ENCODE measurements around the gene KCNC2.
"Not testable (repeated sequence)": the region's sequence is repeated elsewhere in the genome, so short reads cannot be mapped to it uniquely, and the experiment has no call there.

Gene KCNC2

DNA sequence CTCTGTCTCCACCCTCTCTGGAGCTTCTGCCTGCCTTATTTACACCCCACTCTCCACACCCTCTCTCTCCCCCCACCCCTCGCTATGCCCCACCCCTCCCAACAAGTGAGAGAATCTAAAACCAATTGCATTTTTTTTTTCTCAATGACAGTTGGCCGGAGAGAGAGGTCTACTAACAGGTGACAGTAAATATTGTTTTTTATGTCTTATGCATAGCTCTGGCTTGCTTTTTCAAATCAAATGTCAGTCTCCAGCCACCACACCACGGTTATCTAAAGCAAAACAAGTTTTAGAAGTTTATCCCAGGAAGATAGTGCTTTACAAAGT lies at the start of gene KCNC2:
KCNC2 (minus strand) TSS at position 28 of the 327 bp plus-strand sequence.
- DNase-seq = no peak

DNA sequence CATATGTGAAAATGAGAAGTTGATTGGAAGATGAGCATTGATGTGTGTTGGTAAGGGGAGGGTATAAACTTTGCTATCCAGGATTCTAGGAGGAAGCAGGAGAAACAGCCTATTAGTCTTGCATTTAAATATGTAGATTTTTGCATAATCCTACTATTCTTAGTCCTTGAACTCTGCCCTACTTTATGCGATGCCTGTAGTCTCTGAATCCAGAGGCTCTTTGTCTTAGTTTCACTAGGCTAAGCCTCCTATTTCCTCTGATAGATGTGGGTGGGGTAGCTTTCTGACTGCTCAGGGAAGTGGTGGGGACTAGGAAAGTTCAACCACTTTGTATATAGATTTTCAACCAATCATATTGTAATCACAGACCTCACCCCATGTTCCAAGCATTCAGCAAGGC lies 49.5 kb upstream of the KCNC2 start:
- no peak for DNase-seq

DNA sequence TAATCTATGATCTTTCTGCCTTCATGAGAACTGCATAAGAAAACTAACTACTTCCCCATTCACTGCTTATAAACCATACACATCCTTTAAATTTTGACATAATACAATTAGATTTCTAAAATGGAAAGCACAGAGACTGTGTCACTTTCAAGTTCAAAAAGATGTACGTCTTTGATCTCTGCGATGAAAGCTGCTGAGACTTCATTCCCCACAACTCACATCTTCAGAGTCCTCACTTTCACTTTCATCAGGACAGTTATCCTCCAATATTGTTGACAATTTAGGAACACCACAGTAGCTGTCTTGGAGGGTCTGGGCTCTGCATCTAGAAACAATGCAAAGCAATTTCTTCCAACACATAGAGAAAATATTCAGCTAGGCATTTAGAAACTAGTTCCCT lies 47.9 kb upstream of the KCNC2 start:
- peak in 3 of 6 experiments; percentile 11 to 53 (median 32) for DNase-seq

DNA sequence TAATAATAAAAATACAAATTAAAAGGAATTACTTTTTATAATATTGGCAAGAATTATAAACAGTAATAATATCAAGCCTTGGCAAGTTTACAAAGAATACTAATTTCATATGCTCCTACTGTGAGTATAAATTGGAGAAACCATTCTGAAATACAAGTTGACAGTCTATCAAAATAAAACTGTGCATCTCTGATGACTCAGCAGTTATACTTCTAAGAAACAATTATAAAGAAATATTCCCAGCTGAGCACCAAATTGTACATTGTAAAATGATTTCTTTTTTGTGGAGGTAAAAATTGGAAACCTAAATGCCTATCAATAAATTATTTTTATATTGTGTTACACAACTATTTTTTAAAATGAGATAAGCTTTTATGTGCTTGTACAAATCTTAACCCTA lies 35.5 kb upstream of the KCNC2 start:
- no peak for DNase-seq

DNA sequence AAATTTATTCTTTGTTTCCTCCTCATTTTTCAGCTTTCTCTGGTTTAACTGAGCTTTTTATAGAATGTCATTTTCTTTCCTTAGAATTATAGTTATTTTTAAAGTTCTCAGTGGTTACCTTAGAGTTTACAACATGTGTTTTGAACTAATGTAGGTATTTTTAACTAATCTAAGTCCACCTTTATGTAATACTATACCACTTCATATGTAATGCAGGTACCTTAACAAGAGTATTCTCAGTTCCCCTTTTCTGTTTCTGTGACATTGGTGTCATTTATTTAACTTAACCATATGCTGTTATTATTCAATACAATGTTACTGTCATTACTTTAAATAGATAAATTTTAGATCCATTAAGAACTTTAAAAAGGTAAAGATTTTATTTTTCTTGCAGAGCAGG lies 30.3 kb upstream of the KCNC2 start:
- no peak for DNase-seq

DNA sequence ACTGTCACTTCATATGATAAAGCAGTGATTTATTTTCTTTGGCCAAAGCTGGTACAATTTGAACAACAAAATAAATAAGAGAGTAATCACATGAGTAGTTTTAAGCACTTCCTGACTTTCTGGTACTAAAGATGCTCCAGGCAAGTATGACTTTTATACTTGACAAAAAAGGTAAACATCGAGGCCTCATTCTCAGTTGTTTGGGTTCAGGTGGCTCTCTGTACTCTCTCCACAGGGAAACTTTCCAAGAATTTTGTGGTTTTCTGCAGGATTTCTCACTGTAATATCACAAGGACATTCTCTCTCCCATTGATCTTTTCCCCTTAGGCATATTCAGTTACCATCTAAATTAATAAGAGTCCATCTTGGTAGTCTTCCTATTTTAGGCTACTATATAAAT lies 26.6 kb upstream of the KCNC2 start:
- no peak for DNase-seq

DNA sequence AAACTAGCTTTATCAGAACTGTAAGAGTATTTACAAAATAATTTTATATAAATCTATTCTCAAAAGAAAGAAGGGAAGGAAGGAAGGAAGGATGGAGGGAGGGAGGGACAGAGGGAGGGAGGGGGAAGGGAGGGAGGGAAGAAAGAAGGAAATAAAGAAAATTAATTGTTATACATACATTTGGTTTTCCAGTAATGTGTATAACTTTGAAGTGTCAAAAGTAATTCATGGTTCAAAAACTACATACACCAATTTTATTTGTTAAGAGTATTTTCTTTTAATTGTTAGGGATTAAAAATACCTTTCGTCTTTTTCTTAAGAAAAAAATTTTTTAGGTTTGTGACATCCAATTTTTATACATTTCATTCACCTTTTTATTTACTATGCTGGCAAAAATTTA lies 17.5 kb upstream of the KCNC2 start:
- no peak for DNase-seq

DNA sequence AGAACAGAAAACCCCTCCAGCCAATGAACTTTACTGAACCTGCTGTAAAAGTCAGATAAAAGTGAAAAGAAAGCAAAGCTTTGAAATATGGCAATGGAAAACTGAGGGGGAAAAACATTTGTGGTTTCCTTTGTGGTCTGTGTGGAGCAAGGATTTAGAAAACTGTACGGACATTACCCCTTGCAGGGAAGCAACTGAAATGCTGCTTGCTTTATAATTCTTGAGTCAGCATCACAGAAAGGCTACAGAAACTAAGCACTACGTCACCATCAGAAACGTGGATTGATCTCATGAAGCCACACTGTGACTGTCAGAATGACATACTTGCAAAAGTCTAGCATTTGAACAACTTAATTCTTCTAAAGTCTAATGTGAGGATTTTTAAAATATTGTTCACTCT lies 2.4 kb upstream of the KCNC2 start:
- no peak for DNase-seq

DNA sequence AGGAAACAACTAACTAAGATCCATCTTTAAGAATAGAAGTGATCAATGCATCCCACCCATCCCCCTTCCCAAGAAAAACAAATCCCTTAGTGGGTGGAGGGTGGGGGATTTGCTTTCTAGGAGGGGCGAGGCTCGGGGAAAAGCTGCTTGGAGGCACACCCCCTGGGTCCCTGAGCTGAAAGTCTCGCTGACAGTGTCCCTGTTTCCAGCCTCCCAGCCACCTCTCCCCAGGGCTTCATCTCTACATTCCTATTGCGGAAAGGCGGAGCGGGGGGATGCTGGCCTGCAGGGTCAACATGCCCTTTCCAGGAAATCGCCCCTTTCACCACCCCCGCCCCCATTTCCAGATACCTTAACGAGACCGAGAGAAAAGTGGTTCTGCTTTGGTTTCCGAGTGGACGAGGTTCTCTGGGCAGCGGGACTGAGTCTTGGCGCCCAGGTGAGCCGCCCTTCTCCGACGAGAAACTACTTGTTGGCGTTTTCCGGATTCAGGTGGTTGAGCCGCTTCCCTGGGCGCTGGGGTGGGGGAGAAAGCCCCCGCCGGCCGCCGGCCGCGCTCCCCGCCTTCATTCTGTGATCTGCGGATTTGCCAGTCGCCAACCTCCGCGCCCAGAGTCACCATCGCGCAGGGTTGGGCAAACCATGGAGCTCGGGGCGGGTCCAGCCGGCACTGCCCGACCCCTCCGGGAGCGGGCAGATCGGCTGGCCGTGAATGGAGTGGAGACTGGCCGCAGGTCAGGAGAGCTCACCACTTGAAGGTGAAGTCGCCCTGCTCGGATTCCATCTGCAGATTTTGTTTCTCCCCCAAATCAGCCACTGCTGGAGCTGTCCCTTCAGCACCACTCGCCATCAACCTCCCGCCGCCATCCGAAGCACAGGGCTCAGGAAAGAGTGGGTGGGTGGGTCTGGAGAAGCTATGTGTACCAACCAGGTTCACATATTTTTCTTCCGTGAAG lies 505 bp downstream of the KCNC2 start:
- peak in 1 of 6 experiments; percentile 3 for DNase-seq

DNA sequence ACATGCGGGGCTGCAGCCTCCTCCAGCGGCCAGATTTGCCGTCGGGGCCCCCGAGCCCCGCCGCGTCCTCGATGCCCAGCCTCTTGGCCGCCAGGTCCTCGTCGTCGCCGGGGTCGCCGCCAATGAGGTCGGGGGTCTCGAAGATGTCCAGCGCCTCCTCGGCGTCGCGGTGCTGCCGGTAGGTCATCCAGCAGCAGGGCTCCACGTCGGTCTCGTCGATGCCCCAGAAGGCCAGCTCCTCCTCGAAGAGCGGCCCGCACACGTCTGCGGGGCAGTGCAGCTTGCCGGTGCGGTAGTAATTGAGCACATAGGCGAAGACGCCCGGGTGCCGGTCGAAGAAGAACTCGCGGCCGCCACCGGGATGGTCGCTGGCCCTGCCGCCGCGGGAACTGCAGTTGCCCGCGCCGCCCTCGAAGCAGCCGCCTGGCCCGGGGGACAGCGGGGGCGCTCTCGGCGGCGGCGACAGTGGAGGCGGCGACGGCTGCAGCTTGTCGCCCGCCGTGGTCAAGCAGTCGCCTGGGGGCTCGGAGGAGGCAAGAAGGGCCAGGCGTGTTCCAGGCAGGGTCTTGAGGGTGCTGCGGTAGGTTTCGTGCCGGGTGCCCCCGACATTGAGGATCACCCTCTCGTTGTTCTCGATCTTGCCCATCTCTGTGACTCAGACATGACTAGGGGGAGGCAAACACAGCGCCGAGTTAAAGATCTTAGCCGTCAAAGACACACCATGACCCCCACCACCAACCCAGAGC lies 2.1 kb downstream of the KCNC2 start:
- DNase-seq = no peak

DNA sequence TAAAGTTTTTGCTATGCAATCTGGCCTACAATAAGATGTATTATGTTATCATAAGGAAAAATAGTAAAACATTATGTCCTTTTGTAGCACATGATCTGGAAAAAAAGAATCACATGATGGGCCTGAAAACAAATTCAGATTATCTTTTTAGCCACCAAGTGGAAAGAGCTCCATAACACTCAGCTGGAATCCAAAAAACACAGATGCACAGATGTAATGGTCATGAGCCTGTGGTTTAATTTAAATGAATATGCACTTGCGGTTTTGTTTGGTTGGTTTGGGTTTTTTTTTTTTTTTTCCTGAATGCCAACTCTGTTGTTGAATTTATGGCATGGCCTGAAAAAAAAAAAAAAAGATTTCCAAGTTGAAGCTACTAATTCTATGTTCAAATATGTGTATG lies 4.1 kb downstream of the KCNC2 start:
- DNase-seq = no peak

DNA sequence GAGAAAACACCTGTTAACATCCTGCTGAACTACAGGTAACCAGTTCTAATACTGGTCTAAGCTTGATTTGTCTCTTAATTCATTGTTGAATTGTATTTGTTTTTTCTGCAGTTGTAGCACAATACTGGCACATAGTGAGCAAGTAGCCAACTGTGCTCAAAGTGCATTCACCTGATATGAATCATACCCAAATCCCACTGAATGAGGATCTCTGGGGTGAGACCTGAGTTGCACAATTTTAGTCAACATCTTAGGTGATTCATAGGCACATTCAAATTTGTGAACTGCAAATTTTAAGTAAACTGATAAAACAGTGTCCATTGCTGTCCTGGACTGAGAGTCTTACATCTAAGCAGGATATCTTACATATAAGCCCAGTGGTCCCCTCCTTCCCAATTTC lies 12.8 kb downstream of the KCNC2 start:
- DNase-seq = no peak

DNA sequence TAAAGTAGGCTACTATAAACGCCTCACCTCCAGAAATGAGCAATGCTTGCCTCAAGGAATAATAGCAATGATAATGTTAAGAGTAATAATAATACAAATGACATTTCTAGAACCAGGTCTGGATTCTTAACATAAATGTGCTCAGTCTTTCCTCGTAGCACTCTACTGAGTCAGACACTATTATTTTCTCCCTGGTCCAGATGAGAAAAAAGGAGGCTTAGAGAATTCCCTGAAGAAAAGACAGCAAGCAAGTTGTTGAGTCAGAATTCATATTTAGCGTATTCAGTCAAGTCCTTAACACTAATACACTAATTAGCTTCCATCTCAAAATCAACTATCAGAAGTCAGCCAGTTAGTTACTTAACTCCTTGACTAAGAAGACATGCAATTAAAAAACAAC lies 13.2 kb downstream of the KCNC2 start:
- no peak for DNase-seq

DNA sequence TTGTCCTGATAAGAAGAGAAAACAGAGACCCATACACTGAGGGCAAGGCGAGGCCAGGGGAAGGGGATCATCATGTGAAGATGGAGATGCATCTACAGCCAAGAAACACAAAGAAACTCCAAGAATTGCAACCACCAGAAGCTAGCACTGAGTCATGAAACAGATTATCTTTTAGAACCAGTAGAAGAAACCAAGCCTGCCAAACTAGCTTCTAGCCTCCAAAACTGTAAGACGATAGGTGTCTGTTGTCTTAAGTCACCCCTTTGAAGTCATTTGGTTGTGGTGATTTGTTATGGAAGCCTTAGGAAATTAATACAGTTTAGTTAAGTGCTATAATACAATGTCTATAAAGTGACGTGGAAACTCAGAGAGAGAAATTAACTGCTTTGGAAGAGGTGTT lies 15.4 kb downstream of the KCNC2 start:
- DNase-seq = no peak

DNA sequence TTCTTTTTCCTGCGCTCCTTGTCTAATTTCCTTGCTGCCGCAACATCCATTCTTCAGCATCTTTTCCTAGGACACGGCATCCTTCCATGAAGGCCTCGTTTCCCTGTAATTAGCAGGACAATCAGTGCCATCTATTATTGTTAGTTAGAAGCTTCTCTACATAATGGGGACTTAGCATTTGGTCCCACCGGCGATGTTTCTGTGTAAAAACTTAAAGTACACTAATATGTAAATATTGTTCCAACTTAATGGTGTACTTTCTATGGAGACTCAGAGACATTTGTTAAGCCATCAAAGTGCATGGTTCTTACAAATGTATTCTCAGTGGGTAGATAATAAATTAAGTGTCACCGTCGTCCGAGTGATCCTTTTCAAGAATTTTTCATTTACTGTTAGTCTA lies 17.4 kb downstream of the KCNC2 start:
- no peak for DNase-seq

DNA sequence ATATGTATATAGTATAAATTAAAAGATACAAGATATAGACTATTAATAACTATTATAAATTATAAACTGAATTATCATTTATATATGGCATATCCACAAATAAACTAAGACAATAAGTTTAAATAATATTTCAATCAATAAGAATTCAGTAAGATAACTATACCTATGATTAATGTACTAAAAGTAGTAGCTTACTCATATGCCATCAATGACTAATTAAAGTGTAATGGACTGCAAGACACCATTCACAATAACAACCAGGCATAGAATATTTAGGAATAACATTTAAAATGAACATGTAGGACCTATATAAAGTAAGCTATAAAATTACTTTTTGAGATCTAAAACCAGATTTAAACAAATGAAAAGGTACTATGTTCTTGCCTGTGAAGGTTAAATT lies 18.8 kb downstream of the KCNC2 start:
- no peak for DNase-seq

DNA sequence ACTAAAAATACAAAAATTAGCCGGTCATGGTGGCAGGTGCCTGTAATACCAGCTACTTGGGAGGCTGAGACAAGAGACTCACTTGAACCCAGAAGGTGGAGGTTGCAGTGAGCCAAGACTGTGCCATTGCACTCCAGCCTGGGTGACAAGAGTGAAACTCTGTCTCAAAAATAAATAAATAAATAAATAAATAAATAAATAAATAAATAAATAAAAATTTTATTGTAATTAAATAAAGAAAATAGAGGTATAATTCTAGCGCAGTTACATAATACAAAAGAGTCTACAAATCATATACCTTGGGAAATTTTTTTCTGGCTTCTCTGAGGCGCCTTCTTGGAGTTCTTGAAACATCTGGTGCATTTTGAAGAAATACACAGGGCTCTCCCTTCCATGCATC lies 23.8 kb downstream of the KCNC2 start:
- DNase-seq = not testable (repeated sequence)

DNA sequence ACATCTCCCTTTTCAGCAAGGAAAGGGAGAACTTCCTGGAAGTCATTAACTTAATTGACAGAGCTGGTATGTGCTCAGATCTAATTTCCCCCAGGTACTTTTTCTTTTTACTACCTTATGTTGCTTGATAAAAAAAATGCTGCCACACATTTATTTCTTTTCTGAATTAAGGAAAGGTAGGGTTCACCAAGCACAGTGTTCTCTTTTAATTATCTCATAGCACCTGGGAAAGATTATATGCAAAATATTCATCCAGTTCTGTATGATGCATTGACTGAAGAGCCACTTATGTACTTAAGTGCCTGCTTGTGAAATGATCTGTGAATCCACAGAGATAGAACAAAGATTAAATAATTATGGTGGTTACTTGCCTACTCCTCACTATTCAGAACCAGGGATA lies 25.1 kb downstream of the KCNC2 start:
- DNase-seq = no peak

DNA sequence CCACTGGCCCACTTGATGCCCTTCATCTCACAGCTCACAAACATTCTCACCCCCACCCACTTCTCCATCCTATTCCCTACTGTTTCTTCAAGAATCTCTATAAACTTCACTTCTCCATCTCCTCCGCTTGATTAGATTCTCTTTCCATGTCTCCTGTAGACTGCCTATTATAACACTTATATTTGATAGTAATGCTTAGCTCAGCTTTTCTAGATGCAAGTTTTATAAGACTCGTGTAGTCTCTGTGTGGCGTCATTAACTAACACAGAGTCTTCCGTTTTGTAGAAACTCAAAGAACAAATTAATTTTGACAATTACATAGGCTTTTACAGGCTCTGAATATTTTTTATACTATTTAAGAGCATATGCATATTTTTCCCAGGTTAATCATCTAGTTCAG lies 25.7 kb downstream of the KCNC2 start:
- no peak for DNase-seq

DNA sequence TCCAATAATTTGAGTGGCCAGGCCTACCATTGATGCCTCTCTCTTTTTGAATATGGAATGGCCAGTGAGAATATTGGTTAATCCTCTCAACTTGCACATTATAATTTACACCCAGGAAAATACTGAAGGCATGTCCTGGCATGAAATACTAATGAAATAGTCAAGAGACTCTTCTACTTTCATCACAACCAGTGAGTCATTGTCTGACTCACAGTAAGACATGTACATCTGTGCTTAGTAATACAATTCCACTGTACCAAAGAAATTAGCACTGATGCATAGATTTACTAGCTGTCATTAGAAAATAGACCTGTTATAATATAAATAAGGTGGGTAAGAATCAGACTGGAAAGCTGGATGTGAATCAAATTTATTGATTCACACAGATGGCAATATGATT lies 31.6 kb downstream of the KCNC2 start:
- no peak for DNase-seq

DNA sequence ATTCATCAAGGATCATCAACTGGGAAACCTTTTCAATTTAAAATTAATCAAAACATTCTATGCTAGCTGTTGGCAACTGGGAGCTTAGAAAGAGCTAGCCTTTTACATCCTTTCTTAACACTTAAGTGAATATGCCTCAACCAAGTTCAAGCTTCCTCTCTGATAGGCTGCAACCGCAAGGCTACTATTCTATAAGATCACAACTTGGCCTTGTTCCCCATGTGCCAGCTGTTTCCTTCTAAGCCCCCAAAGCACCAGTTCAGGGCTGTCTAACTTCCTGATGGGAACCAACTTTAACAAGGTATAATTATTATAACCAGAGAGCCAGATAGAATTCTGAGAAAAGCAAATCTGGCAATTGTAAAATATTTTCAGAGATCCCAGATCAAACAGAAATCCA lies 37.0 kb downstream of the KCNC2 start:
- no peak for DNase-seq

DNA sequence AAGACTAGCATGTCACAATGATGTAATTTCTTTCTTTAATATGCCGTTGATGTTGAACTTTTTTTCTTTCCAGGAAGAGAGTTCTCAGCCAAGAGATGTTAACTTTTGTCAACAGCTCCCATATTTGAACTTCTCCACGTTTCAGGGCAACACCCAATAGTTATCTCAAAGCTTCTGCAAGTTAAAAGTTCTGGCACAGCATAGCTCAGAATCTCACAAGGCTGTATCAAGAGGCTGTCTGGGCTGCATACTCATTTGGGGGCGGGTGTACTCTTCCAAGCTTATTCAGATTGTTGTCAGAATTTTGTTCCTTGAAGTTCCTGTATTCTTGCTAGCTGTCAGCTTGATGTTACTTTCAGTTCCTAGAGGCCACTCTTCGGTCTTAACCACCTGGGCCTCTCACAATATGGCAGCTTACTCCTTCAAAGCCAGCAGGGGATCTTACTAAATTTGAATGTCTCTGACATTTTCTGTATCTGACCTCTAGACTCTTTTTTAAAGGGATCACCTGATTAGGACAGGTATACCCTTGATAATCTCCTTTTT lies 38.9 kb downstream of the KCNC2 start:
- DNase-seq = no peak

DNA sequence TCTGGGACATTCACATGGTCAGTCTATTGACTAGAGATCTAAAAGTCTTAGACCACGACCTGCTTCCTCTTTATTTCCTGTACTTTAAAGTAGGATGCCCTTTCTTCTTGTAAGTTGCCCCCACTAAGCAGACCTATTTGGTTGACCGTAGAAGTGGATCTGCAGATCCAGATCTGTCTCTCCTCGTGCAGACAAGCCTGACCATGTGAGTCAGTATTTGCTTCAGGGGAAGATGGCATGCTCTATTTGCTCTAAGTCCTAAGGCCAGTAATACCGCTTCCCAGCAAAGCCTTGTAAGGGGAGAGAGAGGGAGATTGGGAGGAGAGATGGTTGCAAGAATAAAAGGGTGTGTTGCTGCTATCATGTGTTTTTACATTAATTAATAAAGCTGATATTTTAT lies 46.8 kb downstream of the KCNC2 start:
- no peak for DNase-seq

DNA sequence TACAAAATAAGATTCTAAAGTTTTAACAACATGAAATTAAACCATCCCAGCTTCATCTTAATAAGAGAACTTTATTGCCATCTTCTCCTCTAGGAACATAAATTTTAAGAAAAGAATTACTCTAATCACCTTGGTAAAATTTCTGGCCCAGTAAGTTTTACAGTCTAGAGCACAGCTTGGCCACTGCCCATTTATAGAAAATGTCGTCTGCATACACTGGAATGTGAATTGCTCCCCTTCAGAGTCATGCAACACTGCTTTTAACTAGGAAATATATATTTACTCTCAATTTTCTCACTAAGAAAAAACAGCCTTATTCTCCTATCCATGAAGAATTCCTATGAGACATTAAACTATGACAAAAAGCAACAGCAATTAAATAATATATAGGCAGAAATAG lies 48.2 kb downstream of the KCNC2 start:
- DNase-seq = no peak
